GM12878 (cell line): ENCODE results near the gene C1S.

Source experiments
- ATF3 ChIP-seq: IDR thresholded peaks from 2 replicates; pipeline ENCODE4 v1.6.1; 2011; ENCODE audit warnings: low read depth, mild to moderate bottlenecking, low read length, moderate library complexity, borderline replicate concordance; ENCODE audit errors: extremely low read depth
- BRCA1 ChIP-seq: IDR thresholded peaks from 2 replicates; pipeline ENCODE4 v1.6.1; 2011; ENCODE audit warnings: low read depth, low read length, improper control_type of control experiment
- CBX3 ChIP-seq: fragments of 200-600 bp; sonication (generic); IDR thresholded peaks from 2 replicates; pipeline ENCODE4 v1.6.1; 2016; ENCODE audit warnings: low read depth, borderline replicate concordance
- CTCF ChIP-seq, 3 experiments: IDR thresholded peaks in 2 of 3; conservative IDR thresholded peaks in 1 of 3; 2 replicates each; pipeline ENCODE4 v1.5.1; 2011; ENCODE audit warnings: low read depth in 3 of 3, low read length in 3 of 3, mild to moderate bottlenecking in 3 of 3, control low read depth in 2 of 3, moderate library complexity in 2 of 3, inconsistent platforms in 1 of 3, mixed read lengths in 1 of 3; ENCODE audit not compliant: control insufficient read depth in 2 of 3, insufficient read depth in 1 of 3; ENCODE audit errors: extremely low read depth in 1 of 3
- JUNB ChIP-seq: IDR thresholded peaks from 2 replicates; pipeline ENCODE4 v1.6.1; 2016; ENCODE audit warnings: antibody characterized with exemption, mild to moderate bottlenecking
- POLR2A ChIP-seq: IDR thresholded peaks from 2 replicates; pipeline ENCODE4 v1.6.1; 2011; ENCODE audit warnings: low read depth, mild to moderate bottlenecking, low read length
- USF2 ChIP-seq: IDR thresholded peaks from 2 replicates; pipeline ENCODE4 v1.6.1; 2011; ENCODE audit warnings: low read depth, low read length, improper control_type of control experiment, borderline replicate concordance
- YBX1 ChIP-seq: fragments of 450-650 bp; IDR thresholded peaks from 2 replicates; pipeline ENCODE4 v1.6.1; 2016; ENCODE audit warnings: antibody characterized with exemption
- YY1 ChIP-seq: IDR thresholded peaks from 2 replicates; pipeline ENCODE4 v1.6.1; 2011; ENCODE audit warnings: low read depth, mild to moderate bottlenecking, low read length
- TF ChIP-seq, protein P1 (sequence below): IDR thresholded peaks from 2 replicates; pipeline ENCODE4 v1.6.1; 2012; ENCODE audit warnings: low read depth, low read length, improper control_type of control experiment
- TF ChIP-seq, protein P2 (sequence below): IDR thresholded peaks from 2 replicates; pipeline ENCODE4 v1.6.1; 2012; ENCODE audit warnings: low read depth, low read length, improper control_type of control experiment
- TF ChIP-seq, protein P3 (sequence below): IDR thresholded peaks from 2 replicates; pipeline ENCODE4 v1.6.1; 2012; ENCODE audit warnings: improper control_type of control experiment, low read depth, low read length; ENCODE audit not compliant: insufficient replicate concordance

GRCh38 chr12:7060353-7060954 is at the start of gene C1S:
- TF ChIP-seq, protein P1, sequence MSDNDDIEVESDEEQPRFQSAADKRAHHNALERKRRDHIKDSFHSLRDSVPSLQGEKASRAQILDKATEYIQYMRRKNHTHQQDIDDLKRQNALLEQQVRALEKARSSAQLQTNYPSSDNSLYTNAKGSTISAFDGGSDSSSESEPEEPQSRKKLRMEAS, result no peak
- TF ChIP-seq POLR2A (no peak), YBX1 (no peak), CTCF (IDR thresholded peaks at IDR 0.05 in 2 of 3, conservative IDR thresholded peaks at IDR 0.05 in 1 of 3; ENCODE audit: control insufficient read depth in 2 of 3, extremely low read depth in 1 of 3, insufficient read depth in 1 of 3, low read depth in 3 of 3, low read length in 3 of 3) (peak in 1 of 3 experiments; percentile 16; a peak in 2 of 6 replicates), YY1 (no peak), ATF3 (no peak), USF2 (no peak), BRCA1 (no peak), JUNB (no peak), CBX3 (no peak)
- TF ChIP-seq, protein P2, sequence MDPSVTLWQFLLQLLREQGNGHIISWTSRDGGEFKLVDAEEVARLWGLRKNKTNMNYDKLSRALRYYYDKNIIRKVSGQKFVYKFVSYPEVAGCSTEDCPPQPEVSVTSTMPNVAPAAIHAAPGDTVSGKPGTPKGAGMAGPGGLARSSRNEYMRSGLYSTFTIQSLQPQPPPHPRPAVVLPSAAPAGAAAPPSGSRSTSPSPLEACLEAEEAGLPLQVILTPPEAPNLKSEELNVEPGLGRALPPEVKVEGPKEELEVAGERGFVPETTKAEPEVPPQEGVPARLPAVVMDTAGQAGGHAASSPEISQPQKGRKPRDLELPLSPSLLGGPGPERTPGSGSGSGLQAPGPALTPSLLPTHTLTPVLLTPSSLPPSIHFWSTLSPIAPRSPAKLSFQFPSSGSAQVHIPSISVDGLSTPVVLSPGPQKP, result no peak
- TF ChIP-seq, protein P3, sequence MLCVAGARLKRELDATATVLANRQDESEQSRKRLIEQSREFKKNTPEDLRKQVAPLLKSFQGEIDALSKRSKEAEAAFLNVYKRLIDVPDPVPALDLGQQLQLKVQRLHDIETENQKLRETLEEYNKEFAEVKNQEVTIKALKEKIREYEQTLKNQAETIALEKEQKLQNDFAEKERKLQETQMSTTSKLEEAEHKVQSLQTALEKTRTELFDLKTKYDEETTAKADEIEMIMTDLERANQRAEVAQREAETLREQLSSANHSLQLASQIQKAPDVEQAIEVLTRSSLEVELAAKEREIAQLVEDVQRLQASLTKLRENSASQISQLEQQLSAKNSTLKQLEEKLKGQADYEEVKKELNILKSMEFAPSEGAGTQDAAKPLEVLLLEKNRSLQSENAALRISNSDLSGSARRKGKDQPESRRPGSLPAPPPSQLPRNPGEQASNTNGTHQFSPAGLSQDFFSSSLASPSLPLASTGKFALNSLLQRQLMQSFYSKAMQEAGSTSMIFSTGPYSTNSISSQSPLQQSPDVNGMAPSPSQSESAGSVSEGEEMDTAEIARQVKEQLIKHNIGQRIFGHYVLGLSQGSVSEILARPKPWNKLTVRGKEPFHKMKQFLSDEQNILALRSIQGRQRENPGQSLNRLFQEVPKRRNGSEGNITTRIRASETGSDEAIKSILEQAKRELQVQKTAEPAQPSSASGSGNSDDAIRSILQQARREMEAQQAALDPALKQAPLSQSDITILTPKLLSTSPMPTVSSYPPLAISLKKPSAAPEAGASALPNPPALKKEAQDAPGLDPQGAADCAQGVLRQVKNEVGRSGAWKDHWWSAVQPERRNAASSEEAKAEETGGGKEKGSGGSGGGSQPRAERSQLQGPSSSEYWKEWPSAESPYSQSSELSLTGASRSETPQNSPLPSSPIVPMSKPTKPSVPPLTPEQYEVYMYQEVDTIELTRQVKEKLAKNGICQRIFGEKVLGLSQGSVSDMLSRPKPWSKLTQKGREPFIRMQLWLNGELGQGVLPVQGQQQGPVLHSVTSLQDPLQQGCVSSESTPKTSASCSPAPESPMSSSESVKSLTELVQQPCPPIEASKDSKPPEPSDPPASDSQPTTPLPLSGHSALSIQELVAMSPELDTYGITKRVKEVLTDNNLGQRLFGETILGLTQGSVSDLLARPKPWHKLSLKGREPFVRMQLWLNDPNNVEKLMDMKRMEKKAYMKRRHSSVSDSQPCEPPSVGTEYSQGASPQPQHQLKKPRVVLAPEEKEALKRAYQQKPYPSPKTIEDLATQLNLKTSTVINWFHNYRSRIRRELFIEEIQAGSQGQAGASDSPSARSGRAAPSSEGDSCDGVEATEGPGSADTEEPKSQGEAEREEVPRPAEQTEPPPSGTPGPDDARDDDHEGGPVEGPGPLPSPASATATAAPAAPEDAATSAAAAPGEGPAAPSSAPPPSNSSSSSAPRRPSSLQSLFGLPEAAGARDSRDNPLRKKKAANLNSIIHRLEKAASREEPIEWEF, result no peak
